Chondrocyte (in vitro differentiated cells): ENCODE measurements around the gene RNF207. TPM values are rescaled to one million over a fixed set of nuclear protein-coding genes. Genes with fewer than 3 reads are reported as not detected.

Experiments
- DNase-seq: peaks from one replicate; pipeline ENCODE4 v3.0.0; 2021; ENCODE audit warnings: mixed read lengths, low spot score
- H3K27ac Mint-ChIP-seq: one replicate; pipeline ENCODE4 v1.8.0; 2021; ENCODE audit warnings: mild to moderate bottlenecking, moderate library complexity, mixed read lengths; ENCODE audit not compliant: unreplicated experiment
- H3K27me3 Mint-ChIP-seq: 2 replicates; pipeline ENCODE4 v1.8.0; 2021; ENCODE audit warnings: low read depth, mixed read lengths
- H3K36me3 Mint-ChIP-seq: 2 replicates; pipeline ENCODE4 v1.8.0; 2021; ENCODE audit warnings: low read depth, mixed read lengths
- H3K4me1 Mint-ChIP-seq: 2 replicates; pipeline ENCODE4 v1.8.0; 2021; ENCODE audit warnings: low read depth, mild to moderate bottlenecking, mixed read lengths
- H3K4me3 Mint-ChIP-seq: one replicate; pipeline ENCODE4 v1.8.0; 2021; ENCODE audit warnings: mild to moderate bottlenecking, moderate library complexity, mixed read lengths; ENCODE audit not compliant: unreplicated experiment
- H3K9me3 Mint-ChIP-seq: 2 replicates; pipeline ENCODE4 v1.8.0; 2021; ENCODE audit warnings: low read depth, mixed read lengths
- total RNA-seq: library from RNA; stranded (reverse); gene quantifications from 3 replicates; pipeline ENCODE4 v1.2.1, GENCODE V29; 2021
- TF ChIP-seq, protein P1 (sequence below): fragments of 200-600 bp; sonication (generic); IDR thresholded peaks from 2 replicates; pipeline ENCODE4 v1.5.0; 2021; ENCODE audit warnings: antibody characterized with exemption, mild to moderate bottlenecking, moderate library complexity

The RNF207 gene
- total RNA-seq, 1 donor from 2014 or later: 19.9 TPM

- H3K27me3 Mint-ChIP-seq: peaks cover 31% of the 10 kb centered on the region
- peaks cover 8% of the 10 kb centered on the region for H3K4me1 Mint-ChIP-seq
- H3K27ac Mint-ChIP-seq: no peak overlapping the region
- TF ChIP-seq, protein P1, sequence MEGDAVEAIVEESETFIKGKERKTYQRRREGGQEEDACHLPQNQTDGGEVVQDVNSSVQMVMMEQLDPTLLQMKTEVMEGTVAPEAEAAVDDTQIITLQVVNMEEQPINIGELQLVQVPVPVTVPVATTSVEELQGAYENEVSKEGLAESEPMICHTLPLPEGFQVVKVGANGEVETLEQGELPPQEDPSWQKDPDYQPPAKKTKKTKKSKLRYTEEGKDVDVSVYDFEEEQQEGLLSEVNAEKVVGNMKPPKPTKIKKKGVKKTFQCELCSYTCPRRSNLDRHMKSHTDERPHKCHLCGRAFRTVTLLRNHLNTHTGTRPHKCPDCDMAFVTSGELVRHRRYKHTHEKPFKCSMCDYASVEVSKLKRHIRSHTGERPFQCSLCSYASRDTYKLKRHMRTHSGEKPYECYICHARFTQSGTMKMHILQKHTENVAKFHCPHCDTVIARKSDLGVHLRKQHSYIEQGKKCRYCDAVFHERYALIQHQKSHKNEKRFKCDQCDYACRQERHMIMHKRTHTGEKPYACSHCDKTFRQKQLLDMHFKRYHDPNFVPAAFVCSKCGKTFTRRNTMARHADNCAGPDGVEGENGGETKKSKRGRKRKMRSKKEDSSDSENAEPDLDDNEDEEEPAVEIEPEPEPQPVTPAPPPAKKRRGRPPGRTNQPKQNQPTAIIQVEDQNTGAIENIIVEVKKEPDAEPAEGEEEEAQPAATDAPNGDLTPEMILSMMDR: no peak
- peak; percentile 90 for DNase-seq
- H3K9me3 Mint-ChIP-seq: no peaks in the 10 kb centered on the region
- H3K4me3 Mint-ChIP-seq: no peak overlapping the region
- no peaks in the 10 kb centered on the region for H3K36me3 Mint-ChIP-seq
These were observed 44.1 kb downstream of the RNF207 start for GRCh38 chr1:6249739-6250689.

GRCh38 chr1:6251233-6251632 is 45.3 kb downstream of the RNF207 start:
- TF ChIP-seq, protein P1: no peak
- Mint-ChIP-seq H3K27ac (no peak overlapping the region), H3K4me3 (no peak overlapping the region), H3K9me3 (no peaks in the 10 kb centered on the region), H3K36me3 (no peaks in the 10 kb centered on the region), H3K27me3 (peaks cover 31% of the 10 kb centered on the region), H3K4me1 (peaks cover 5% of the 10 kb centered on the region)
- peak; percentile 82 for DNase-seq

GRCh38 chr1:6251681-6252373 is 45.9 kb downstream of the RNF207 start:
- Mint-ChIP-seq H3K36me3 (no peaks in the 10 kb centered on the region), H3K9me3 (no peaks in the 10 kb centered on the region), H3K4me1 (no peaks in the 10 kb centered on the region), H3K4me3 (no peak overlapping the region), H3K27me3 (peaks cover 25% of the 10 kb centered on the region), H3K27ac (no peak overlapping the region)
- TF ChIP-seq, protein P1: no peak
- DNase-seq: no peak

GRCh38 chr1:6252374-6252710 is 46.4 kb downstream of the RNF207 start:
- H3K27ac Mint-ChIP-seq: no peak overlapping the region
- H3K4me1 Mint-ChIP-seq: no peaks in the 10 kb centered on the region
- H3K36me3 Mint-ChIP-seq: no peaks in the 10 kb centered on the region
- no peak for DNase-seq
- no peaks in the 10 kb centered on the region for H3K9me3 Mint-ChIP-seq
- no peak overlapping the region for H3K4me3 Mint-ChIP-seq
- TF ChIP-seq, protein P1: no peak
- peaks cover 25% of the 10 kb centered on the region for H3K27me3 Mint-ChIP-seq

GRCh38 chr1:6253380-6253779 is 47.5 kb downstream of the RNF207 start:
- Mint-ChIP-seq H3K4me3 (no peak overlapping the region), H3K9me3 (no peaks in the 10 kb centered on the region), H3K27ac (no peak overlapping the region), H3K4me1 (no peaks in the 10 kb centered on the region), H3K27me3 (peaks cover 21% of the 10 kb centered on the region), H3K36me3 (no peaks in the 10 kb centered on the region)
- TF ChIP-seq, protein P1: no peak
- DNase-seq: no peak
